ENCODE data around the gene TLNRD1.

DNA sequence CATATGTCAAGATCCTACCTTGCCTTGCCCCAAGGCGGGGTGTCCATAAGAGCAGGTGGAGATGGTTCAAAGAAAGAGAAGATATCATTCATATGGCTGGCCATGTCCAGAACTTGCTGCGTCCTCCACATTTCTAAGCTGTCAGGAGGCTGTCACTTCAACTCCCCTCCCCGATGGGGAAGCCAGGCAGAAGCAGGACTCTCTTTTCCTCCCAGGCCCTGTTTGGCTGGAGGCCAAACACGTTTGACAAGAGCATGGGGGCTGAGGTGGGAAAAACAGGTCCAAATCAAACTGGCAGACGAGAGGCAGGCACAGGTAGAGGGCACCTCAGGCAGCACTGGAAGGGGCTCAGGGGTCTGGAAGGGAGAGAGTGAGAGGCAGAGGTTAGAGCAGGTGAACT, 48.8 kb upstream of the TLNRD1 start:
- TF ChIP-seq, protein P1, sequence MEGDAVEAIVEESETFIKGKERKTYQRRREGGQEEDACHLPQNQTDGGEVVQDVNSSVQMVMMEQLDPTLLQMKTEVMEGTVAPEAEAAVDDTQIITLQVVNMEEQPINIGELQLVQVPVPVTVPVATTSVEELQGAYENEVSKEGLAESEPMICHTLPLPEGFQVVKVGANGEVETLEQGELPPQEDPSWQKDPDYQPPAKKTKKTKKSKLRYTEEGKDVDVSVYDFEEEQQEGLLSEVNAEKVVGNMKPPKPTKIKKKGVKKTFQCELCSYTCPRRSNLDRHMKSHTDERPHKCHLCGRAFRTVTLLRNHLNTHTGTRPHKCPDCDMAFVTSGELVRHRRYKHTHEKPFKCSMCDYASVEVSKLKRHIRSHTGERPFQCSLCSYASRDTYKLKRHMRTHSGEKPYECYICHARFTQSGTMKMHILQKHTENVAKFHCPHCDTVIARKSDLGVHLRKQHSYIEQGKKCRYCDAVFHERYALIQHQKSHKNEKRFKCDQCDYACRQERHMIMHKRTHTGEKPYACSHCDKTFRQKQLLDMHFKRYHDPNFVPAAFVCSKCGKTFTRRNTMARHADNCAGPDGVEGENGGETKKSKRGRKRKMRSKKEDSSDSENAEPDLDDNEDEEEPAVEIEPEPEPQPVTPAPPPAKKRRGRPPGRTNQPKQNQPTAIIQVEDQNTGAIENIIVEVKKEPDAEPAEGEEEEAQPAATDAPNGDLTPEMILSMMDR (IDR thresholded peaks at IDR 0.05) = no peak
- TF ChIP-seq POLR2A (IDR thresholded peaks at IDR 0.05) = no peak
